ENCODE data around the gene RS1.

DNA sequence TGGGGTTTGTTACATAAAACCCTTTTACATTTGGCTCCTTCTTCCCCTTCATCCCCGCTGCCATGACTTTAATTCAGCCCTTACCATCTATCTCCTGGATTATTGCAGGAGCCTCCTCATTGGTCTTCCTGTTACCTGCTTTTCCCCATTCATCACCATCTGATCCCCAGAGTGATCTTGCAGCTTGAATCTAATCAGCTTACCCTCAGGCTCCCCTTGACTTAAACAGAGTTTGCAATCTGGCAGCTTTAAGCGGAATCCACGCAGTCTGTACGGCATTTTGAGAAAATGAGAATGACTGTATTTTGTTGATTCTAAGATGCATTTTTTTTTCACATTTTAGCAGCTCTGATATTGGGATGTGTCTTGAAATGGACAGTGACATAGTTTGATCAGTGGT lies 20.6 kb upstream of the RS1 start:
- TF ChIP-seq EP300 (IDR thresholded peaks at IDR 0.05) (no peak), CTCF (IDR thresholded peaks at IDR 0.05) (no peak)

All from ovary (tissue), 3 donors.